Activated CD4-positive, alpha-beta memory T cell treated with anti-CD3 and anti-CD28 coated beads for 36 hours (primary cell): ENCODE results near the gene SNTG2. TPM values are rescaled to one million over a fixed set of nuclear protein-coding genes. Genes with fewer than 3 reads are reported as not detected.

Experiments used
- CTCF ChIA-PET: fragments of 350-600 bp; sonication (Branson Sonifier 250); formaldehyde crosslinking; loops from one replicate; lab custom pipeline; 2021; ENCODE audit warnings: antibody characterized with exemption, inconsistent platforms; lab: Charles Lee
- POLR2A ChIA-PET: fragments of 350-600 bp; sonication (Branson Sonifier 250); formaldehyde crosslinking; loops from one replicate; lab custom pipeline; 2021; ENCODE audit warnings: antibody characterized with exemption; lab: Charles Lee
- DNase-seq: peaks from one replicate; pipeline ENCODE4 v3.0.0-alpha.2; 2020
- H3K27ac Mint-ChIP-seq: one replicate; pipeline ENCODE4 v1.8.0; 2021; ENCODE audit warnings: mixed read lengths
- H3K27me3 Mint-ChIP-seq: one replicate; pipeline ENCODE4 v1.8.0; 2021; ENCODE audit warnings: mixed read lengths
- H3K36me3 Mint-ChIP-seq: one replicate; pipeline ENCODE4 v1.8.0; 2021; ENCODE audit warnings: mixed read lengths
- H3K4me1 Mint-ChIP-seq: one replicate; pipeline ENCODE4 v1.8.0; 2021; ENCODE audit warnings: low read depth, mixed read lengths
- H3K4me3 Mint-ChIP-seq: one replicate; pipeline ENCODE4 v1.8.0; 2021; ENCODE audit warnings: mild to moderate bottlenecking, mixed read lengths
- H3K9me3 Mint-ChIP-seq: one replicate; pipeline ENCODE4 v1.8.0; 2021; ENCODE audit warnings: mixed read lengths
- intact Hi-C: fragments of 100-400 bp; cut with micrococcal nuclease; formaldehyde crosslinking; loops from one replicate; pipeline ENCODE4 v1.15.1; 2023
- total RNA-seq, 2 experiments: library from RNA; stranded (reverse); gene quantifications; one replicate each; pipeline ENCODE4 v1.2.3, GENCODE V29; 2021

The SNTG2 gene
- total RNA-seq, 2 experiments from 2014 or later: 0.67 to 0.94 TPM

GRCh38 chr2:1278125-1278524, 327.5 kb downstream of the SNTG2 start:
- Mint-ChIP-seq H3K27me3 (no peaks in the 10 kb centered on the region), H3K4me3 (no peak overlapping the region), H3K4me1 (no peaks in the 10 kb centered on the region), H3K27ac (no peak overlapping the region), H3K9me3 (peaks cover 21% of the 10 kb centered on the region), H3K36me3 (no peaks in the 10 kb centered on the region)
- ChIA-PET CTCF (no interaction called here), POLR2A (no interaction called here)
- DNase-seq: no peak
- intact Hi-C loops: no loop called here

GRCh38 chr2:1278861-1279260, 328.2 kb downstream of the SNTG2 start:
- intact Hi-C loops: no loop called here
- ChIA-PET POLR2A (no interaction called here), CTCF (no interaction called here)
- Mint-ChIP-seq H3K36me3 (no peaks in the 10 kb centered on the region), H3K9me3 (peaks cover 20% of the 10 kb centered on the region), H3K4me1 (no peaks in the 10 kb centered on the region), H3K27ac (no peak overlapping the region), H3K4me3 (no peak overlapping the region), H3K27me3 (no peaks in the 10 kb centered on the region)
- peak; percentile 10 for DNase-seq

DNA sequence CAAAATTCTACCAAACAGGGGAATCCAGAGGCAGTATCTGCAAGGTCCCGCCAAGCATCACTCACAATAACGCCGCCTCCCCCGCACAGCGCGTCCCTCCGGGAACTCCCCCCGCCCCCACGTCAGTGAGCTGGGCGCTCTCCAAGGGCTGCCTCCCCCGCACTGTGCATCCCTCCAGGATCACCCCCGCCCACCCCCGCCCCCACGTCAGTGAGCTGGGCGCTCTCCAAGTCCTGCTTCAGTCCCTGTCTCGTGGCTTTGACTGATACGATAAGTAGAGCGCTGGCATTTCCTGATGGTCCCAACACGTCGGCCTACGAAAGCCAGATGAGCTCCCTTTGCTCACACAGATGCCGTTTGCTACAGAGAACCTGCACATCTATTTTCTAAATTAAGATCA, 331.9 kb downstream of the SNTG2 start:
- ChIA-PET POLR2A (no interaction called here), CTCF (no interaction called here)
- Mint-ChIP-seq H3K9me3 (no peaks in the 10 kb centered on the region), H3K4me3 (no peak overlapping the region), H3K27me3 (no peaks in the 10 kb centered on the region), H3K27ac (no peak overlapping the region), H3K36me3 (no peaks in the 10 kb centered on the region), H3K4me1 (no peaks in the 10 kb centered on the region)
- DNase-seq: no peak
- intact Hi-C loops: no loop called here

- DNase-seq: no peak
- Mint-ChIP-seq H3K36me3 (no peaks in the 10 kb centered on the region), H3K27me3 (no peaks in the 10 kb centered on the region), H3K4me3 (no peak overlapping the region), H3K9me3 (no peaks in the 10 kb centered on the region), H3K4me1 (no peaks in the 10 kb centered on the region), H3K27ac (no peak overlapping the region)
- intact Hi-C loops: no loop called here
- ChIA-PET CTCF (no interaction called here), POLR2A (no interaction called here)
Measured at GRCh38 chr2:1283020-1283801, 332.6 kb downstream of the SNTG2 start.

- intact Hi-C loops: no loop called here
- H3K4me1 Mint-ChIP-seq: no peaks in the 10 kb centered on the region
- no peak overlapping the region for H3K4me3 Mint-ChIP-seq
- CTCF ChIA-PET: no interaction called here
- no peak for DNase-seq
- H3K27ac Mint-ChIP-seq: no peak overlapping the region
- H3K36me3 Mint-ChIP-seq: no peaks in the 10 kb centered on the region
- POLR2A ChIA-PET: no interaction called here
- H3K9me3 Mint-ChIP-seq: no peaks in the 10 kb centered on the region
- no peaks in the 10 kb centered on the region for H3K27me3 Mint-ChIP-seq
Measured at GRCh38 chr2:1283871-1284270, 333.2 kb downstream of the SNTG2 start.

DNA sequence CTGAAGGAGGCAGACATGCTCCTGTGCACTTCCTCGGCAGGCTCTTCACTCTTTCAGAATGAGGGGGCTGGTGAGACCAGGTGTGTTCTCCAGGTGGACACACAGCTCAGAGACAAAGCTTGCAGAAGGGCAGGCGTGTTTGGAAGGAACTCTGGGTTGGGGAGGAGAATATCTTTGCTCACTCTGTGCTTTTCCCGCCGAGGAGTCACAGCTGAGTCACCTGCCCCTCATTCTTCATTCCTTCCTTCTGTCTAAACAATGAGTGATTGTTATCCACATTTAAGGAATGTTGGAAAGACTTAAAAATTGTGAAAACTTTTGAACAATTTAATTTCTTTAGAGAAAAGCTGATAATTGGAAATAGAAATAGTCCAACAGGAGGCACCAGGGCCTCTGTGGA, 336.3 kb downstream of the SNTG2 start:
- intact Hi-C loops: no loop called here
- POLR2A ChIA-PET: no interaction called here
- DNase-seq: no peak
- no peaks in the 10 kb centered on the region for H3K9me3 Mint-ChIP-seq
- no peaks in the 10 kb centered on the region for H3K27me3 Mint-ChIP-seq
- no peaks in the 10 kb centered on the region for H3K4me1 Mint-ChIP-seq
- H3K4me3 Mint-ChIP-seq: no peak overlapping the region
- H3K27ac Mint-ChIP-seq: no peak overlapping the region
- no peaks in the 10 kb centered on the region for H3K36me3 Mint-ChIP-seq
- CTCF ChIA-PET: no interaction called here

DNA sequence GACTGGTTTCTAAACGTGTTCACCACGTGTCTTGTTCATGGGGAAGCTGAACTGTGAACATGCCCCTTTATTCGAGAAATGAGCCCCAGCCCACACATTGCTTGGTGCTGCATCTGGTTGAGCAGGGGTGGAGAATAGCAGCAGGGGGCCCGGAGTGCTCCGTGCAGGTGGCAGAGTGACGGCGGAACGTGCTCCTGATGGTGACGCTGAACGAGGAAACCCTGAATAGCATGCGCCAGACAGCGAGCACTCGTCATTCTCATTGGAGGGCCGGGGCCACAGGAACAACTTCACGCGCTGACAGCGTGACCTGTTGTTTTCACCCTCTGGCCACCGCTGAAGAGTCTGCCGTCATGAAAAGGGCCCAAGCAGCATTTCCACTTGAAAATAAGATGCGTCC, 336.8 kb downstream of the SNTG2 start:
- Mint-ChIP-seq H3K36me3 (no peaks in the 10 kb centered on the region), H3K4me3 (no peak overlapping the region), H3K27ac (no peak overlapping the region), H3K4me1 (no peaks in the 10 kb centered on the region), H3K9me3 (peaks cover under 1% of the 10 kb centered on the region), H3K27me3 (no peaks in the 10 kb centered on the region)
- no peak for DNase-seq
- intact Hi-C loops: no loop called here
- ChIA-PET CTCF (no interaction called here), POLR2A (no interaction called here)

DNA sequence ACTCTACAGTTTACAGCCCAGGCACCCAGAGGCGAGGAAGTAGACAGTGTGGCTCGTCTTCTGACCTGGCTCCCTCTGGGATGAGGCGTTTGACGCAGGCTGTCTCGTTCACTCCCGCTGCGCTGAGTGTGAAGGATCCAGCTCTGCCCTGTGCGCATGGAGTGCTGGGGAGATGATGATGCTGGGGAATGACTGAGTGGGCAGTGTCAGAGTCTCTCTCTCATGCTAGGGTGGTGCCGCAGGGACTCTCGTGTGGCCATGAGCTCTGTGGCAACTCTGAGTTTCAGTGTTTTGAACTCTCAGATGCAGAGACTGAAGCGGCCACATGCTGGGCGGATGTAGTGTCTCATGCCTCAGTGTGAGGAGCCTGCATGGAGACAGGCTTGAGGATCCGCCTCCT, 344.3 kb downstream of the SNTG2 start:
- H3K27ac Mint-ChIP-seq: no peak overlapping the region
- DNase-seq: no peak
- H3K4me3 Mint-ChIP-seq: no peak overlapping the region
- no peaks in the 10 kb centered on the region for H3K36me3 Mint-ChIP-seq
- peaks cover 5% of the 10 kb centered on the region for H3K9me3 Mint-ChIP-seq
- H3K4me1 Mint-ChIP-seq: no peaks in the 10 kb centered on the region
- ChIA-PET CTCF (no interaction called here), POLR2A (no interaction called here)
- intact Hi-C loops: no loop called here
- no peaks in the 10 kb centered on the region for H3K27me3 Mint-ChIP-seq

GRCh38 chr2:1295740-1296139, 345.1 kb downstream of the SNTG2 start:
- H3K4me1 Mint-ChIP-seq: no peaks in the 10 kb centered on the region
- no peak for DNase-seq
- H3K4me3 Mint-ChIP-seq: no peak overlapping the region
- CTCF ChIA-PET: no interaction called here
- POLR2A ChIA-PET: no interaction called here
- H3K27me3 Mint-ChIP-seq: no peaks in the 10 kb centered on the region
- no peak overlapping the region for H3K27ac Mint-ChIP-seq
- intact Hi-C loops: no loop called here
- H3K9me3 Mint-ChIP-seq: peaks cover 5% of the 10 kb centered on the region
- no peaks in the 10 kb centered on the region for H3K36me3 Mint-ChIP-seq

GRCh38 chr2:1297372-1298159, 346.9 kb downstream of the SNTG2 start:
- ChIA-PET CTCF (no interaction called here), POLR2A (no interaction called here)
- Mint-ChIP-seq H3K27me3 (no peaks in the 10 kb centered on the region), H3K9me3 (peaks cover 3% of the 10 kb centered on the region), H3K4me1 (peaks cover 4% of the 10 kb centered on the region), H3K27ac (no peak overlapping the region), H3K36me3 (no peaks in the 10 kb centered on the region), H3K4me3 (no peak overlapping the region)
- DNase-seq: no peak
- intact Hi-C loops: no loop called here

- peaks cover 11% of the 10 kb centered on the region for H3K4me1 Mint-ChIP-seq
- no peak overlapping the region for H3K4me3 Mint-ChIP-seq
- ChIA-PET POLR2A (no interaction called here), CTCF (no interaction called here)
- no peak for DNase-seq
- H3K27me3 Mint-ChIP-seq: no peaks in the 10 kb centered on the region
- no peaks in the 10 kb centered on the region for H3K9me3 Mint-ChIP-seq
- H3K36me3 Mint-ChIP-seq: no peaks in the 10 kb centered on the region
- H3K27ac Mint-ChIP-seq: no peak overlapping the region
- intact Hi-C loops: no loop called here
Measured at GRCh38 chr2:1299043-1299442, 348.4 kb downstream of the SNTG2 start.

- POLR2A ChIA-PET: no interaction called here
- peaks cover 11% of the 10 kb centered on the region for H3K4me1 Mint-ChIP-seq
- intact Hi-C loops: no loop called here
- H3K9me3 Mint-ChIP-seq: no peaks in the 10 kb centered on the region
- DNase-seq: no peak
- H3K36me3 Mint-ChIP-seq: no peaks in the 10 kb centered on the region
- H3K4me3 Mint-ChIP-seq: no peak overlapping the region
- H3K27me3 Mint-ChIP-seq: no peaks in the 10 kb centered on the region
- H3K27ac Mint-ChIP-seq: no peak overlapping the region
- CTCF ChIA-PET: no interaction called here
Measured at GRCh38 chr2:1300284-1300683, 349.6 kb downstream of the SNTG2 start.

GRCh38 chr2:1301056-1301455, 350.4 kb downstream of the SNTG2 start:
- ChIA-PET CTCF (no interaction called here), POLR2A (no interaction called here)
- DNase-seq: no peak
- Mint-ChIP-seq H3K36me3 (no peaks in the 10 kb centered on the region), H3K4me3 (no peak overlapping the region), H3K27me3 (no peaks in the 10 kb centered on the region), H3K27ac (no peak overlapping the region), H3K4me1 (peaks cover 11% of the 10 kb centered on the region), H3K9me3 (no peaks in the 10 kb centered on the region)
- intact Hi-C loops: no loop called here
